T-helper 2 cell treated with Interferon-gamma antibody and Interleukin-4, amounts not matched to agents 5 μg/mL and 100 μg/mL, for 36 hours (primary cell): ENCODE results near the gene BRD1.
A peak's percentile ranks its signal among the peaks of the same experiment; 100 is the strongest.
"Not testable (repeated sequence)": the region's sequence is repeated elsewhere in the genome, so short reads cannot be mapped to it uniquely, and the experiment has no call there.

Experiments used
- DNase-seq: peaks from one replicate; pipeline ENCODE4 v3.0.0; 2021; ENCODE audit warnings: low spot score
- H3K27ac Mint-ChIP-seq: one replicate; pipeline ENCODE4 v1.8.0; 2021; ENCODE audit warnings: mild to moderate bottlenecking, mixed read lengths
- H3K27me3 Mint-ChIP-seq: one replicate; pipeline ENCODE4 v1.8.0; 2021; ENCODE audit warnings: low read depth, mixed read lengths
- H3K36me3 Mint-ChIP-seq: one replicate; pipeline ENCODE4 v1.8.0; 2021; ENCODE audit warnings: low read depth, mixed read lengths
- H3K4me1 Mint-ChIP-seq: one replicate; pipeline ENCODE4 v1.8.0; 2021; ENCODE audit warnings: low read depth, mixed read lengths
- H3K4me3 Mint-ChIP-seq: one replicate; pipeline ENCODE4 v1.8.0; 2022; ENCODE audit warnings: mild to moderate bottlenecking, moderate library complexity, mixed read lengths
- H3K9me3 Mint-ChIP-seq: one replicate; pipeline ENCODE4 v1.8.0; 2021; ENCODE audit warnings: mixed read lengths

Gene BRD1

GRCh38 chr22:49763138-49763537 is 64.5 kb downstream of the BRD1 start:
- Mint-ChIP-seq H3K4me3 (no peak overlapping the region), H3K9me3 (peaks cover 4% of the 10 kb centered on the region), H3K4me1 (peaks cover 22% of the 10 kb centered on the region), H3K27me3 (no peaks in the 10 kb centered on the region), H3K36me3 (peaks cover 2% of the 10 kb centered on the region), H3K27ac (no peak overlapping the region)
- no peak for DNase-seq

- not testable (repeated sequence) for H3K36me3 Mint-ChIP-seq, H3K27me3 Mint-ChIP-seq, H3K4me3 Mint-ChIP-seq, H3K9me3 Mint-ChIP-seq, H3K27ac Mint-ChIP-seq, DNase-seq
- H3K4me1 Mint-ChIP-seq: peaks cover 18% of the 10 kb centered on the region
These were observed 65.1 kb downstream of the BRD1 start for GRCh38 chr22:49762571-49762970.

- Mint-ChIP-seq H3K4me1 (peaks cover 17% of the 10 kb centered on the region), H3K9me3 (no peaks in the 10 kb centered on the region), H3K36me3 (no peaks in the 10 kb centered on the region), H3K27ac (no peak overlapping the region), H3K27me3 (no peaks in the 10 kb centered on the region), H3K4me3 (no peak overlapping the region)
- DNase-seq: no peak
These were observed 65.8 kb downstream of the BRD1 start for GRCh38 chr22:49761836-49762235.

- no peak for DNase-seq
- Mint-ChIP-seq H3K27me3 (no peaks in the 10 kb centered on the region), H3K9me3 (no peaks in the 10 kb centered on the region), H3K36me3 (no peaks in the 10 kb centered on the region), H3K4me1 (peaks cover 17% of the 10 kb centered on the region), H3K27ac (peak overlapping the region; percentile 26), H3K4me3 (peak overlapping the region; percentile 29)
These were observed 66.8 kb downstream of the BRD1 start for GRCh38 chr22:49760630-49761571.

GRCh38 chr22:49760280-49760629 is 67.4 kb downstream of the BRD1 start:
- no peaks in the 10 kb centered on the region for H3K9me3 Mint-ChIP-seq
- DNase-seq: no peak
- H3K4me3 Mint-ChIP-seq: no peak overlapping the region
- H3K27ac Mint-ChIP-seq: no peak overlapping the region
- H3K4me1 Mint-ChIP-seq: peaks cover 17% of the 10 kb centered on the region
- no peaks in the 10 kb centered on the region for H3K27me3 Mint-ChIP-seq
- no peaks in the 10 kb centered on the region for H3K36me3 Mint-ChIP-seq

- Mint-ChIP-seq H3K9me3 (no peaks in the 10 kb centered on the region), H3K36me3 (no peaks in the 10 kb centered on the region), H3K4me3 (no peak overlapping the region), H3K27ac (no peak overlapping the region), H3K27me3 (no peaks in the 10 kb centered on the region), H3K4me1 (peaks cover 13% of the 10 kb centered on the region)
- no peak for DNase-seq
These were observed 71.0 kb downstream of the BRD1 start for GRCh38 chr22:49756676-49757075.

- H3K27ac Mint-ChIP-seq: no peak overlapping the region
- no peak overlapping the region for H3K4me3 Mint-ChIP-seq
- no peaks in the 10 kb centered on the region for H3K36me3 Mint-ChIP-seq
- DNase-seq: no peak
- no peaks in the 10 kb centered on the region for H3K27me3 Mint-ChIP-seq
- peaks cover 11% of the 10 kb centered on the region for H3K4me1 Mint-ChIP-seq
- no peaks in the 10 kb centered on the region for H3K9me3 Mint-ChIP-seq
These were observed 71.5 kb downstream of the BRD1 start for GRCh38 chr22:49756201-49756600.

GRCh38 chr22:49755631-49756001 is 72.1 kb downstream of the BRD1 start:
- Mint-ChIP-seq H3K36me3 (no peaks in the 10 kb centered on the region), H3K27ac (no peak overlapping the region)

GRCh38 chr22:49754696-49755630 is 72.7 kb downstream of the BRD1 start:
- Mint-ChIP-seq H3K4me1 (no peaks in the 10 kb centered on the region), H3K27me3 (no peaks in the 10 kb centered on the region), H3K27ac (no peak overlapping the region), H3K36me3 (no peaks in the 10 kb centered on the region), H3K9me3 (no peaks in the 10 kb centered on the region), H3K4me3 (no peak overlapping the region)
- DNase-seq: no peak

More at GRCh38 chr22:49755631-49756001, 72.1 kb downstream of the BRD1 start:
- H3K4me3 Mint-ChIP-seq: no peak overlapping the region
- no peak for DNase-seq
- no peaks in the 10 kb centered on the region for H3K27me3 Mint-ChIP-seq
- peaks cover 6% of the 10 kb centered on the region for H3K4me1 Mint-ChIP-seq
- H3K9me3 Mint-ChIP-seq: no peaks in the 10 kb centered on the region

- Mint-ChIP-seq H3K9me3 (no peaks in the 10 kb centered on the region), H3K4me3 (no peak overlapping the region), H3K4me1 (no peaks in the 10 kb centered on the region)
These were observed 73.5 kb downstream of the BRD1 start for GRCh38 chr22:49753961-49754695.

GRCh38 chr22:49753276-49753890 is 74.3 kb downstream of the BRD1 start:
- no peak for DNase-seq
- Mint-ChIP-seq H3K36me3 (no peaks in the 10 kb centered on the region), H3K4me3 (no peak overlapping the region), H3K27ac (no peak overlapping the region), H3K4me1 (no peaks in the 10 kb centered on the region), H3K27me3 (no peaks in the 10 kb centered on the region), H3K9me3 (no peaks in the 10 kb centered on the region)

More at GRCh38 chr22:49753961-49754695, 73.5 kb downstream of the BRD1 start:
- H3K27ac Mint-ChIP-seq: no peak overlapping the region
- no peaks in the 10 kb centered on the region for H3K36me3 Mint-ChIP-seq
- no peak for DNase-seq
- no peaks in the 10 kb centered on the region for H3K27me3 Mint-ChIP-seq

GRCh38 chr22:49752598-49753091 is 75.0 kb downstream of the BRD1 start:
- peaks cover 5% of the 10 kb centered on the region for H3K9me3 Mint-ChIP-seq
- H3K27ac Mint-ChIP-seq: no peak overlapping the region
- no peaks in the 10 kb centered on the region for H3K36me3 Mint-ChIP-seq
- DNase-seq: no peak
- H3K27me3 Mint-ChIP-seq: peaks cover 2% of the 10 kb centered on the region
- H3K4me1 Mint-ChIP-seq: no peaks in the 10 kb centered on the region
- H3K4me3 Mint-ChIP-seq: no peak overlapping the region

- DNase-seq: no peak
- Mint-ChIP-seq H3K4me1 (no peaks in the 10 kb centered on the region), H3K9me3 (peaks cover 11% of the 10 kb centered on the region), H3K4me3 (no peak overlapping the region), H3K36me3 (no peaks in the 10 kb centered on the region), H3K27ac (no peak overlapping the region), H3K27me3 (peaks cover 3% of the 10 kb centered on the region)
These were observed 75.6 kb downstream of the BRD1 start for GRCh38 chr22:49751966-49752597.
